HFFc6 (cell line): ENCODE data around the gene NOS3. TPM values are rescaled to one million over a fixed set of nuclear protein-coding genes. Genes with fewer than 3 reads are reported as not detected.
"Not testable (repeated sequence)": the region's sequence is repeated elsewhere in the genome, so short reads cannot be mapped to it uniquely, and the experiment has no call there.

Source experiments
- DNase-seq: peaks from one replicate; pipeline ENCODE4 v3.0.0-alpha.2; 2018
- H3K27ac Mint-ChIP-seq: 2 replicates; pipeline ENCODE4 v1.8.0; 2020; ENCODE audit warnings: mild to moderate bottlenecking, mixed read lengths
- H3K27me3 Mint-ChIP-seq: 2 replicates; pipeline ENCODE4 v1.8.0; 2021; ENCODE audit warnings: mild to moderate bottlenecking, moderate library complexity, mixed read lengths; ENCODE audit not compliant: insufficient read depth
- H3K36me3 Mint-ChIP-seq: 2 replicates; pipeline ENCODE4 v1.8.0; 2021; ENCODE audit warnings: low read depth, mixed read lengths
- H3K4me1 Mint-ChIP-seq: 2 replicates; pipeline ENCODE4 v1.8.0; 2020; ENCODE audit warnings: low read depth, mixed read lengths
- H3K4me3 Mint-ChIP-seq: 2 replicates; pipeline ENCODE4 v1.8.0; 2020; ENCODE audit warnings: mild to moderate bottlenecking, moderate library complexity, mixed read lengths
- H3K9me3 Mint-ChIP-seq: 2 replicates; pipeline ENCODE4 v1.8.0; 2020; ENCODE audit warnings: mild to moderate bottlenecking, mixed read lengths
- CTCF ChIP-seq: fragments of 200-600 bp; sonication (generic); IDR thresholded peaks from 2 replicates; pipeline ENCODE4 v1.5.0; 2021; ENCODE audit warnings: antibody characterized with exemption, mild to moderate bottlenecking
- total RNA-seq, 6 experiments: library from RNA; stranded (reverse); fragmentation: NEBNext Ultra II Directional; extraction: Animal tissue kit (Norgen Biotek cat#: 25700); gene quantifications; 2 replicates in 1 of 6; 3 replicates in 5 of 6; pipeline ENCODE4 v1.2.3, GENCODE V29; 2021

NOS3 gene
- total RNA-seq, 6 experiments from 2014 or later, result 0.55 to 3.0 (median 2.0) TPM

- no peak overlapping the region for H3K27ac Mint-ChIP-seq
- H3K4me3 Mint-ChIP-seq, result no peak overlapping the region
These were observed 18.7 kb downstream of the NOS3 start for GRCh38 chr7:151009327-151010036.

GRCh38 chr7:151010037-151010306 lies 19.2 kb downstream of the NOS3 start:
- DNase-seq, result no peak
- no peaks in the 10 kb centered on the region for H3K9me3 Mint-ChIP-seq
- H3K27ac Mint-ChIP-seq, result no peak overlapping the region
- peaks cover 16% of the 10 kb centered on the region for H3K27me3 Mint-ChIP-seq
- no peaks in the 10 kb centered on the region for H3K36me3 Mint-ChIP-seq
- H3K4me1 Mint-ChIP-seq, result peaks cover 32% of the 10 kb centered on the region
- TF ChIP-seq CTCF, result no peak
- no peak overlapping the region for H3K4me3 Mint-ChIP-seq

More at GRCh38 chr7:151009327-151010036, 18.7 kb downstream of the NOS3 start:
- no peaks in the 10 kb centered on the region for H3K36me3 Mint-ChIP-seq
- H3K9me3 Mint-ChIP-seq, result no peaks in the 10 kb centered on the region
- H3K4me1 Mint-ChIP-seq, result peaks cover 30% of the 10 kb centered on the region
- H3K27me3 Mint-ChIP-seq, result peaks cover 17% of the 10 kb centered on the region
- TF ChIP-seq CTCF, result no peak
- no peak for DNase-seq

- no peak for TF ChIP-seq CTCF
- Mint-ChIP-seq H3K4me3 (peak overlapping the region; percentile 70), H3K4me1 (peaks cover 37% of the 10 kb centered on the region), H3K9me3 (no peaks in the 10 kb centered on the region), H3K27me3 (peaks cover 20% of the 10 kb centered on the region), H3K36me3 (no peaks in the 10 kb centered on the region), H3K27ac (peak overlapping the region; percentile 13; the same call in 1 of the 2 replicates)
- no peak for DNase-seq
These were observed 19.7 kb downstream of the NOS3 start for GRCh38 chr7:151010307-151011096.

- Mint-ChIP-seq H3K4me3 (peak overlapping the region; percentile 70), H3K9me3 (no peaks in the 10 kb centered on the region), H3K27me3 (peaks cover 19% of the 10 kb centered on the region), H3K36me3 (no peaks in the 10 kb centered on the region), H3K4me1 (peaks cover 38% of the 10 kb centered on the region), H3K27ac (peak overlapping the region; percentile 13; the same call in 1 of the 2 replicates)
- TF ChIP-seq CTCF, result no peak
- DNase-seq, result no peak
These were observed 20.2 kb downstream of the NOS3 start for GRCh38 chr7:151011097-151011409.

GRCh38 chr7:151011616-151012015 lies 20.8 kb downstream of the NOS3 start:
- H3K36me3 Mint-ChIP-seq, result not testable (repeated sequence)

GRCh38 chr7:151012031-151012692 lies 21.3 kb downstream of the NOS3 start:
- H3K27ac Mint-ChIP-seq, result peak overlapping the region; percentile 19; the same call in 1 of the 2 replicates

More at GRCh38 chr7:151011616-151012015, 20.8 kb downstream of the NOS3 start:
- not testable (repeated sequence) for H3K4me3 Mint-ChIP-seq, H3K9me3 Mint-ChIP-seq, DNase-seq, H3K27ac Mint-ChIP-seq
- Mint-ChIP-seq H3K4me1 (peaks cover 38% of the 10 kb centered on the region), H3K27me3 (peaks cover 20% of the 10 kb centered on the region)

More at GRCh38 chr7:151012031-151012692, 21.3 kb downstream of the NOS3 start:
- no peak for DNase-seq
- no peak overlapping the region; the same call in 1 of the 2 replicates for H3K4me3 Mint-ChIP-seq
- H3K4me1 Mint-ChIP-seq, result peaks cover 38% of the 10 kb centered on the region
- no peaks in the 10 kb centered on the region for H3K9me3 Mint-ChIP-seq
- H3K36me3 Mint-ChIP-seq, result no peaks in the 10 kb centered on the region
- H3K27me3 Mint-ChIP-seq, result peaks cover 21% of the 10 kb centered on the region
- TF ChIP-seq CTCF, result no peak
